Naive thymus-derived CD4-positive, alpha-beta T cell (primary cell): ENCODE measurements around the gene HDAC1. TPM values are rescaled to one million over a fixed set of nuclear protein-coding genes. Genes with fewer than 3 reads are reported as not detected.

ENCODE experiments used
- ATAC-seq: fragments of 150-1000 bp; cut with Tn5 transposase; 2 replicates; pipeline ENCODE4 v1.10.0; 2021; ENCODE audit warnings: mild to moderate bottlenecking, moderate library complexity
- CTCF ChIA-PET: fragments of 350-600 bp; sonication (Branson Sonifier 250); formaldehyde crosslinking; loops from one replicate; lab custom pipeline; 2021; ENCODE audit warnings: antibody characterized with exemption; lab: Charles Lee
- POLR2A ChIA-PET: fragments of 350-600 bp; sonication (Branson Sonifier 250); formaldehyde crosslinking; loops from one replicate; lab custom pipeline; 2021; ENCODE audit warnings: antibody characterized with exemption, inconsistent platforms; lab: Charles Lee
- DNase-seq, 9 donors: peaks; one replicate each; pipeline versions ENCODE4 v3.0.0 to v3.0.0-alpha.2; 2020 to 2022; ENCODE audit warnings: mixed read lengths in 1 of 9
- H3K27ac ChIP-seq: one replicate; pipeline ENCODE4 v1.7.0; 2013; ENCODE audit warnings: mild to moderate bottlenecking, low read depth, low read length, moderate library complexity
- H3K27me3 ChIP-seq, 2 donors: one replicate each; pipeline ENCODE4 v1.7.0; 2013; ENCODE audit warnings: low read length in 2 of 2, mild to moderate bottlenecking in 2 of 2, moderate library complexity in 2 of 2; ENCODE audit not compliant: control insufficient read depth in 2 of 2, insufficient read depth in 2 of 2
- H3K36me3 ChIP-seq, 3 experiments: 1 replicate in 2 of 3; 2 replicates in 1 of 3; pipeline ENCODE4 v1.7.0; 2013; ENCODE audit warnings: low read length in 3 of 3, mild to moderate bottlenecking in 3 of 3, moderate library complexity in 1 of 3; ENCODE audit not compliant: insufficient read depth in 3 of 3, control insufficient read depth in 2 of 3
- H3K4me1 ChIP-seq, 2 donors: one replicate each; pipeline ENCODE4 v1.7.0; 2013; ENCODE audit warnings: low read length in 2 of 2, mild to moderate bottlenecking in 2 of 2, moderate library complexity in 1 of 2; ENCODE audit not compliant: control insufficient read depth in 2 of 2, insufficient read depth in 2 of 2
- H3K4me3 ChIP-seq: 2 replicates; pipeline ENCODE4 v1.7.0; 2013; ENCODE audit warnings: mild to moderate bottlenecking, low read length
- H3K9me3 ChIP-seq, 3 experiments: 1 replicate in 2 of 3; 2 replicates in 1 of 3; pipeline ENCODE4 v1.7.0; 2013; ENCODE audit warnings: low read length in 3 of 3; ENCODE audit not compliant: control insufficient read depth in 2 of 3
- H3K27ac Mint-ChIP-seq, 9 donors: one replicate each; pipeline ENCODE4 v1.8.0; 2020 to 2022; ENCODE audit warnings: mixed read lengths in 9 of 9, mild to moderate bottlenecking in 8 of 9, moderate library complexity in 5 of 9, inconsistent platforms in 2 of 9
- H3K27me3 Mint-ChIP-seq, 5 donors: one replicate each; pipeline ENCODE4 v1.8.0; 2021 to 2022; ENCODE audit warnings: mixed read lengths in 5 of 5, mild to moderate bottlenecking in 1 of 5
- H3K36me3 Mint-ChIP-seq, 5 donors: one replicate each; pipeline ENCODE4 v1.8.0; 2020 to 2022; ENCODE audit warnings: mixed read lengths in 5 of 5, mild to moderate bottlenecking in 3 of 5, inconsistent platforms in 1 of 5
- H3K4me1 Mint-ChIP-seq, 7 donors: one replicate each; pipeline ENCODE4 v1.8.0; 2020 to 2022; ENCODE audit warnings: mixed read lengths in 7 of 7, mild to moderate bottlenecking in 3 of 7, inconsistent platforms in 1 of 7
- H3K4me3 Mint-ChIP-seq, 10 donors: one replicate each; pipeline ENCODE4 v1.8.0; 2020 to 2022; ENCODE audit warnings: mild to moderate bottlenecking in 10 of 10, mixed read lengths in 10 of 10, moderate library complexity in 6 of 10, inconsistent platforms in 2 of 10
- H3K9me3 Mint-ChIP-seq, 11 donors: one replicate each; pipeline ENCODE4 v1.8.0; 2020 to 2022; ENCODE audit warnings: mixed read lengths in 11 of 11, mild to moderate bottlenecking in 4 of 11, inconsistent platforms in 1 of 11, moderate library complexity in 1 of 11
- intact Hi-C, 2 donors: fragments of 100-400 bp; cut with micrococcal nuclease; formaldehyde crosslinking; loops; one replicate each; pipeline ENCODE4 v1.15.1; 2023
- polyA plus RNA-seq, 2 donors: library from polyadenylated mRNA; unstranded; fragments of 300-500 nt; fragmentation: Illumina TruSeq; gene quantifications; one replicate each; pipeline ENCODE4 v1.2.3, GENCODE V29; 2021
- total RNA-seq, 6 experiments: library from RNA in 5 of 6; stranded (reverse) in 5 of 6; gene quantifications; 1 replicate in 5 of 6; 2 replicates in 1 of 6; pipeline ENCODE4 v1.2.3 and lab custom pipeline; 2021 to 2026

Gene HDAC1
- total and polyA plus RNA-seq, 7 experiments from 2014 or later, result 81.8 to 209 (median 174) TPM

DNA sequence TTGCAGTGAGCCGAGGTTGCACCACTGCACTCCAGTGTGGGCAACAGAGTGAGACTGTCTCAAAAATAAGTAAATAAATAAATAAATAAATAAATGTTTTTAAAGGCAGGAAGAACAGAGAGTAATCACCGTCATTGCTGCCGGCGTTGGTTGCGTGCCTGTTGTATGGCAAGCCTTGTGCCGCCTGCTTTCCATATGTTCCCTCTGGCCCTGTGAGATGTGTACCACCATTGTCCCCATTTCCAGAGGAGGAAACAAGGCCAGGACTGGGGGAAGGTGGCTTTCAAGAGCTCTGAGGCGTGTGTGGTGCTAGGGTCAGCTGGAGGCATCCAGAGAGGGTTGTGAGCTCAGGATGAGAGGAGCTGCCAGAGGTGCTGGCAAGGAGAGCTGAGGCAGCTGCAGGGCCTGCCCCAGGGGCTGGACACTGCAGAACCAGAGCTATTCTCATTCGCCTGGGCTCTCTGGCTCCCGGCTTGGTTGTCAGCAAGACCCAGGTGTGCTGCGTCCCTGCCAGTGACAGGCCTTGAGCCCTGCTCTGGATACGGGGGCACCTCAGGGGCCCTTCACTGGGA is 49.4 kb downstream of the HDAC1 start:
- H3K4me1 ChIP-seq, result peaks cover 25 to 27% of the 10 kb centered on the region in 2 donors
- no peaks in the 10 kb centered on the region for H3K27me3 ChIP-seq
- ChIA-PET CTCF (interaction anchor here (0.5 to 1.6 kb wide), 3 partner anchors 30 to 298 kb away, joined by 3 to 4 read pairs (median 3); no protein-coding TSS in a partner anchor), POLR2A (interaction anchor here (0.9 kb wide), 1 partner anchor 18 kb away, joined by 3 read pairs; no protein-coding TSS in a partner anchor)
- intact Hi-C loops, result no loop called here
- Mint-ChIP-seq H3K36me3 (no peaks in the 10 kb centered on the region), H3K4me1 (peaks cover 30 to 43% (median 39%) of the 10 kb centered on the region in 7 donors), H3K9me3 (no peaks in the 10 kb centered on the region), H3K27ac (no peak overlapping the region), H3K27me3 (peaks cover 0 to 11% (median 0%) of the 10 kb centered on the region in 5 donors), H3K4me3 (no peak overlapping the region)
- ATAC-seq (no peak), DNase-seq (no peak)
- H3K27ac ChIP-seq, result no peak overlapping the region
- no peak overlapping the region for H3K4me3 ChIP-seq
- H3K36me3 ChIP-seq, result no peaks in the 10 kb centered on the region
- H3K9me3 ChIP-seq, result no peaks in the 10 kb centered on the region

DNA sequence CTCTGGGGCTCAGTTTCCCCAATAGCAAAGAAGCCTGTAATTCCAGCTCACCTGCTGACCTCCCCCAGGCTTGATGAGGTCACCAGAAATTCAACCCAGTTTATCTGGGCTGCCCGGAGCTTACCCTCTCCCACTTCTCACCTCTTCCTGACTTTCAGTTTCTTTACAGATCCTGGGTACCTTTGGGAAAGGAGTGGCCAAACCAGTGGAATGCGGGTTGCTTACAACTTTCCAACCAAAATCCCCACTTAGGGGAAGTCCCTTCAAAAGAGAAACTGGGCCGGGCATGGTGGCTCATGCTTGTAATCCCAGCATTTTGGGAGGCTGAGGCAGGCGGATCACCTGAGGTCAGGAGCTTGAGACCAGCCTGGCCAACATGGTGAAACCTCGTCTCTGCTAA is 50.1 kb downstream of the HDAC1 start:
- H3K9me3 ChIP-seq, result no peaks in the 10 kb centered on the region
- Mint-ChIP-seq H3K27me3 (peaks cover 0 to 15% (median 0%) of the 10 kb centered on the region in 5 donors), H3K4me3 (no peak overlapping the region), H3K4me1 (peaks cover 33 to 45% (median 41%) of the 10 kb centered on the region in 7 donors), H3K9me3 (no peaks in the 10 kb centered on the region), H3K27ac (peak overlapping the region in 1 of 9 donors; percentile 36), H3K36me3 (no peaks in the 10 kb centered on the region)
- CTCF ChIA-PET, result interaction anchor here (0.5 to 1.6 kb wide), 3 partner anchors 93 to 298 kb away, joined by 3 read pairs; no protein-coding TSS in a partner anchor
- intact Hi-C loops, result no loop called here
- H3K27ac ChIP-seq, result no peak overlapping the region
- H3K4me1 ChIP-seq, result peaks cover 18 to 20% of the 10 kb centered on the region in 2 donors
- H3K36me3 ChIP-seq, result no peaks in the 10 kb centered on the region
- ATAC-seq (no peak), DNase-seq (no peak)
- H3K27me3 ChIP-seq, result no peaks in the 10 kb centered on the region
- H3K4me3 ChIP-seq, result no peak overlapping the region
- POLR2A ChIA-PET, result interaction anchor here (0.6 to 0.9 kb wide), 2 partner anchors 19 to 20 kb away, joined by 3 to 4 read pairs; no protein-coding TSS in a partner anchor

DNA sequence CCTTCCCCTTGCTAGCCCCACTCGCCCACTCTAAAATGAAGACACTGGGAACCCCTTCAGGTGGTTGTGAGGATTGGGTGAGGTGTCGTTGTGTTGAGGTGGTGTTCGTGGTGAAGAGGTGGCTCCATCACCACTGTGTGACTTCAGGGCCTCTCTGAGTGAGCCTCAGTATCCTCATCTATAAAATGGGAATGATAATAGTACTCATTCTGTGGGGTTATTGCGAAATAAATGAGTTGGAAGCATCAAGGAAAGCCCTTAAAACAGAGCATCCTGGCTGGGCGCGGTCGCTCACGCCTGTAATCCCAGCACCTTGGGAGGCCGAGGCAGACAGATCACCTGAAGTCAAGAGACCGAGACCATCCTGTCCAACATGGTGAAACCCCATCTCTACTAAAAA is 50.8 kb downstream of the HDAC1 start:
- ChIA-PET CTCF (interaction anchor here (1.1 kb wide), 1 partner anchor 94 kb away, joined by 3 read pairs; no protein-coding TSS in a partner anchor), POLR2A (interaction anchor here (0.7 kb wide), 1 partner anchor 206 kb away, joined by 3 read pairs; no protein-coding TSS in a partner anchor)
- H3K36me3 ChIP-seq, result no peaks in the 10 kb centered on the region
- Mint-ChIP-seq H3K27me3 (peaks cover 0 to 15% (median 0%) of the 10 kb centered on the region in 5 donors), H3K4me1 (peaks cover 27 to 39% (median 33%) of the 10 kb centered on the region in 7 donors), H3K36me3 (no peaks in the 10 kb centered on the region), H3K9me3 (no peaks in the 10 kb centered on the region), H3K4me3 (peak overlapping the region in 1 of 10 donors; percentile 9), H3K27ac (peak overlapping the region in 1 of 9 donors; percentile 36)
- no peaks in the 10 kb centered on the region for H3K27me3 ChIP-seq
- no peaks in the 10 kb centered on the region for H3K9me3 ChIP-seq
- DNase-seq (no peak), ATAC-seq (no peak)
- H3K4me1 ChIP-seq, result peaks cover 11 to 13% of the 10 kb centered on the region in 2 donors
- H3K4me3 ChIP-seq, result no peak overlapping the region
- intact Hi-C loops, result no loop called here
- H3K27ac ChIP-seq, result no peak overlapping the region

- no peak overlapping the region for H3K4me3 ChIP-seq
- H3K4me1 ChIP-seq, result peaks cover 10 to 18% of the 10 kb centered on the region in 2 donors
- Mint-ChIP-seq H3K27ac (peak overlapping the region in 7 of 9 donors; percentile 34 to 66 (median 53)), H3K27me3 (peaks cover 0 to 13% (median 0%) of the 10 kb centered on the region in 5 donors), H3K36me3 (no peaks in the 10 kb centered on the region), H3K4me1 (peaks cover 36 to 53% (median 45%) of the 10 kb centered on the region in 7 donors), H3K9me3 (peaks cover 0 to under 1% (median 0%) of the 10 kb centered on the region in 11 donors), H3K4me3 (peak overlapping the region in 7 of 10 donors; percentile 1 to 61 (median 45))
- DNase-seq, result peak in 3 of 9 donors; percentile 37 to 48 (median 40)
- H3K9me3 ChIP-seq, result no peaks in the 10 kb centered on the region
- ATAC-seq, result peak; percentile 54
- ChIA-PET CTCF (interaction anchor here (0.6 to 1.3 kb wide), 3 partner anchors 9 to 169 kb away, joined by 3 to 5 read pairs (median 3); partner anchors contain the start of gene MARCKSL1), POLR2A (interaction anchor here (0.6 to 2.5 kb wide), 11 partner anchors 9 to 152 kb away, joined by 3 to 33 read pairs (median 3); partner anchors contain the start of genes FAM167B, HDAC1, LCK and MARCKSL1)
- intact Hi-C loops, result no loop called here
- H3K27me3 ChIP-seq, result no peaks in the 10 kb centered on the region
- no peaks in the 10 kb centered on the region for H3K36me3 ChIP-seq
- H3K27ac ChIP-seq, result no peak overlapping the region
Observed at GRCh38 chr1:32345289-32345827, 53.5 kb downstream of the HDAC1 start.

GRCh38 chr1:32346532-32347157 is 54.8 kb downstream of the HDAC1 start:
- peaks cover 44 to 62% (median 52%) of the 10 kb centered on the region in 7 donors for H3K4me1 Mint-ChIP-seq
- Histone ChIP-seq H3K27me3 (no peaks in the 10 kb centered on the region), H3K4me1 (peaks cover 15 to 23% of the 10 kb centered on the region in 2 donors), H3K27ac (no peak overlapping the region), H3K4me3 (no peak overlapping the region), H3K9me3 (no peaks in the 10 kb centered on the region), H3K36me3 (no peaks in the 10 kb centered on the region)
- ATAC-seq, result no peak
- H3K4me3 Mint-ChIP-seq, result peak overlapping the region in 2 of 10 donors; percentile 10 to 61
- peaks cover 0 to 13% (median 0%) of the 10 kb centered on the region in 5 donors for H3K27me3 Mint-ChIP-seq
- H3K9me3 Mint-ChIP-seq, result peaks cover 0 to 2% (median 0%) of the 10 kb centered on the region in 11 donors
- H3K36me3 Mint-ChIP-seq, result no peaks in the 10 kb centered on the region
- ChIA-PET POLR2A (interaction anchor here (0.6 to 2.5 kb wide), 5 partner anchors 10 to 303 kb away, joined by 3 to 33 read pairs (median 4); partner anchors contain the start of genes MARCKSL1 and ZBTB8OS), CTCF (interaction anchor here (0.6 to 0.8 kb wide), 2 partner anchors 59 to 146 kb away, joined by 3 to 4 read pairs; no protein-coding TSS in a partner anchor)
- DNase-seq, result no peak
- peak overlapping the region in 5 of 9 donors; percentile 11 to 41 (median 34) for H3K27ac Mint-ChIP-seq
- intact Hi-C loops, result no loop called here

DNA sequence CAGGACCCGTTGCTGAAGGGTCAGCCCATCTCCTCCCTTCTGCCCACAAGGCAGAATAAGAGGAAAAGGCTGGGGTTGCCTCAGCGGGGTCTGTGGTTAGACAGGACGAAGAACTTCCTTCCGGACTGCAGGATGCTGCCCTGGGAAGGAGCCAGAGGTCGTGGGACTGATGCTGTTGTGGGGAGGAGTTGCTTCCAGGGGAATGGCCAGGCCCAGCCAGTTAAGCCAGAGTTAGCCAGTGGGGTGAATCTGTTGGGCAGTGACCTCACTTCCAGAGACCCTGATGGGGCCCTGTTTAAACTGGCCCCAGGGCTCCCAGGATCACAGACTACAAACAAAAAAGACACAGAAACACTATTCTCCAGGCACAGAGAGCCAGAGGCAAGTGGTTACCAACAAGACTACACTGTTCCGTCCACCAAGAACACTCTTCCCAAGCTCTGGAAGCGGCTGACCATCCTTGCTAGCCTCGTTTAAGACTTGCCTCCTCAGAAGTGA is 57.4 kb downstream of the HDAC1 start:
- ATAC-seq (no peak), DNase-seq (no peak)
- no peaks in the 10 kb centered on the region for H3K27me3 ChIP-seq
- intact Hi-C loops, result no loop called here
- H3K9me3 ChIP-seq, result no peaks in the 10 kb centered on the region
- H3K36me3 ChIP-seq, result no peaks in the 10 kb centered on the region
- peaks cover 15 to 31% of the 10 kb centered on the region in 2 donors for H3K4me1 ChIP-seq
- peak overlapping the region in 6 of 10 donors; percentile 29 to 68 (median 51) for H3K4me3 Mint-ChIP-seq
- peaks cover 0 to 2% (median 0%) of the 10 kb centered on the region in 11 donors for H3K9me3 Mint-ChIP-seq
- H3K4me1 Mint-ChIP-seq, result peaks cover 35 to 76% (median 68%) of the 10 kb centered on the region in 7 donors
- H3K27ac Mint-ChIP-seq, result peak overlapping the region in 8 of 9 donors; percentile 29 to 83 (median 68)
- peaks cover 0 to 6% (median 0%) of the 10 kb centered on the region in 5 donors for H3K36me3 Mint-ChIP-seq
- peaks cover 0 to 13% (median 0%) of the 10 kb centered on the region in 5 donors for H3K27me3 Mint-ChIP-seq
- no peak overlapping the region for H3K4me3 ChIP-seq
- ChIA-PET POLR2A (interaction anchor here (0.7 to 5.4 kb wide), 2 partner anchors 13 to 45 kb away, joined by 3 to 55 read pairs; partner anchors contain the start of genes BSDC1 and MARCKSL1), CTCF (no interaction called here)
- no peak overlapping the region for H3K27ac ChIP-seq
